Fibroblast of lung (primary cell): ENCODE data around the gene SUPT4H1.

Source experiments
- CTCF ChIP-seq, 2 donors: IDR thresholded peaks in 1 of 2; conservative IDR thresholded peaks in 1 of 2; 1 replicate in 1 of 2; 2 replicates in 1 of 2; pipeline ENCODE4 v1.5.1; 2011 to 2012; ENCODE audit warnings: low read length in 2 of 2, control low read depth in 1 of 2, inconsistent platforms in 1 of 2, low read depth in 1 of 2, mild to moderate bottlenecking in 1 of 2
- EZH2 ChIP-seq: IDR thresholded peaks from 2 replicates; pipeline ENCODE4 v1.5.1; 2012; ENCODE audit warnings: low read length, control low read depth, mild to moderate bottlenecking; ENCODE audit errors: missing control alignments

- TF ChIP-seq CTCF (conservative IDR thresholded peaks at IDR 0.05 in 1 of 2, IDR thresholded peaks at IDR 0.05 in 1 of 2; ENCODE audit: low read depth in 1 of 2, low read length in 2 of 2) (no peak), EZH2 (no peak)
Measured at GRCh38 chr17:58398574-58399266, 46.7 kb upstream of the SUPT4H1 start.
